Measurements from ENCODE around the gene GRB2. TPM values are rescaled to one million over a fixed set of nuclear protein-coding genes. Genes with fewer than 3 reads are reported as not detected.

Gene GRB2
- total RNA-seq, 1 donor from 2014 or later = 102 TPM

DNA sequence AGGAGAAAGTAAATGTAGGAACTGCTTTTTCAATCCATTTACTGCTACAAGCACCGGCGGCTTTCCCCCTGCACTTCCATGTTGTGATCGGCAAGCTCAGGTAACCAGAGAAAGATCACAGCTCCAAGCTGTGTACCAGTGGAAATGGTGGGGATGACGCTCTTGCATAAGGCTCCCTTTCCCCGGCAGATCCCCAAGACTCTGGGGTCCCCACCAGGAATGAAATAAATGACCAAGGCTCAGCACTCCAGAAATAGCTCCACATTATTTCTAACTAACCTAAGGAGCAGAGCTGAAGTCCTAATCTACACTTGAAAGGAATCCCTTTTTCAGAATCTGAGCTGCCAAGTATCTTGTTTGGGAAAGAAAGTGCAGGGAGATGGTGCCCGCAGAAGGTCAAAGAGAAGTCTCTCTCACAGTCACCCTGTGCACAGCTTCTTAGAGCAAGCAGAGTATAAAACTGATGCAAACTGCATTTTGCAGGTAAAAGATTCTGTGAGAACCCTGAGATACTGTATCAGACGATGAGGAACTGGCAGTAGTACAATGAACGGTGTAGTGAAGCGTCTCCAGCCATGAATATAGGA is 11.1 kb downstream of the GRB2 start:
- no peak for FAIRE-seq

DNA sequence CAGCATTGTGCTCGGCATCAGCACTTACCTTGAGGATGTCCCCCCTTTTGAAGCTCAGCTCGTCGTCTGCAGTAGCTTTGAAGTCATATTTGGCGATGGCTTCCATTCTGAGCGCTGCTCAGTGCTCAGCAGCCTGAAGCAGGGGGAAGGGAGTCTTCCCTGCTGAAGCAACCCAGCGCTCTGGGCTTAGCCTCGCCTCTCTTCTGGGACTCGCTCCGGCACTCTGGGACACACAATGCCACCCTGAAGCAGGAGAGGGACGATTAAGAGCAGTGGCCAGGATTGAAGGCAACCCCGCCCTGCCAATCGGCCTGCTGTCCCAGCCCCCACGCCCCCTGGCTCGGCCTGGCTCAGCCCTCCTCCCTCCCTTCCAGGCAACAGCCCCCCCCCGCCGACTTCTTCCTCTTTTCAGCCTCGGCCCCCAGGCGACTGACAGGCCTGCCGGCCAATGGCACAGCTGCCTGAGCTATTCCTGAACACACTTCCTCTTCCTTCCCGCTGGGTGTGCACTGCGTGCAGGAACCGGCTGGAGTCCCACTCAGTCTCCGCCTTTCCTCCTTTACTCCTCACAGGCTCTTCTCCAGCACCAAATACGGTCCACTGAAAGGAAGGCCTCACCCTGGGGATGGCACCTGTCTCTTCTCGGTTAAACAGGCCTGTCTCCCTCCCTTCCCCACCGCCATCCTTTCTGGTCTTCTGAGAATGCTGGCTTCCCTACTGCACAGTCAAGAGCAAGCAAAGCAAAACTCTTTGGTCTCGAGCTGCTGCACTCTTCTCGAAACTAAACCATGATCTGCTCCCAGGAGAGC is 11.8 kb downstream of the GRB2 start:
- TF ChIP-seq, protein P1, sequence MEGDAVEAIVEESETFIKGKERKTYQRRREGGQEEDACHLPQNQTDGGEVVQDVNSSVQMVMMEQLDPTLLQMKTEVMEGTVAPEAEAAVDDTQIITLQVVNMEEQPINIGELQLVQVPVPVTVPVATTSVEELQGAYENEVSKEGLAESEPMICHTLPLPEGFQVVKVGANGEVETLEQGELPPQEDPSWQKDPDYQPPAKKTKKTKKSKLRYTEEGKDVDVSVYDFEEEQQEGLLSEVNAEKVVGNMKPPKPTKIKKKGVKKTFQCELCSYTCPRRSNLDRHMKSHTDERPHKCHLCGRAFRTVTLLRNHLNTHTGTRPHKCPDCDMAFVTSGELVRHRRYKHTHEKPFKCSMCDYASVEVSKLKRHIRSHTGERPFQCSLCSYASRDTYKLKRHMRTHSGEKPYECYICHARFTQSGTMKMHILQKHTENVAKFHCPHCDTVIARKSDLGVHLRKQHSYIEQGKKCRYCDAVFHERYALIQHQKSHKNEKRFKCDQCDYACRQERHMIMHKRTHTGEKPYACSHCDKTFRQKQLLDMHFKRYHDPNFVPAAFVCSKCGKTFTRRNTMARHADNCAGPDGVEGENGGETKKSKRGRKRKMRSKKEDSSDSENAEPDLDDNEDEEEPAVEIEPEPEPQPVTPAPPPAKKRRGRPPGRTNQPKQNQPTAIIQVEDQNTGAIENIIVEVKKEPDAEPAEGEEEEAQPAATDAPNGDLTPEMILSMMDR (IDR thresholded peaks at IDR 0.05; ENCODE audit: insufficient read depth, low read length, severe bottlenecking) = no peak
- DNase-seq (ENCODE audit: low read depth) (peak; percentile 94), FAIRE-seq (no peak)

More for the DNA sequence above, 11.1 kb downstream of the GRB2 start:
- TF ChIP-seq, protein P1 (IDR thresholded peaks at IDR 0.05; ENCODE audit: insufficient read depth, low read length, severe bottlenecking) = no peak
- Histone ChIP-seq H3K4me3 (ENCODE audit: low read depth, low read length) (peak overlapping the region; percentile 51), H3K27me3 (ENCODE audit: control insufficient read depth, insufficient read depth, low read length) (no peaks in the 10 kb centered on the region), H3K36me3 (ENCODE audit: control insufficient read depth, insufficient read depth, low read length) (no peaks in the 10 kb centered on the region)
- no peak for DNase-seq (ENCODE audit: low read depth)

DNA sequence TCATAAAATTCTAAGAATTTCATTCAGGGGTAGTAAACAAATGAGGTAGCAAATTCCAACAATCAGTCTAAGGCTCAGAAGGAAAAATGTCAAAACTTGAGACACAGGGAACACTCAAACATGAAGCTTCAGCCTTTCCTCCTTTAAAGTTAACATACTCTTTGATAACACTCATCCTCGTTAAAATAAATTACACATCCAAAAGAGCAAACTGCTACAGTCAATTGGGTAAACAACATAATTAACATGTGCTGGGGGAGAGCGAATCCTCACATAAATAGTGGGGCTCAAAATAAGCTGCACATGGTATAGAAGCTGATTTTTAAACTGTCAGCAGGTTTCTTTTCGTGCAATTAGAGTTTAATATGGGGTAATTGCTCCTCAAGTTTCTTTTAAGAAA is 12.9 kb downstream of the GRB2 start:
- Histone ChIP-seq H3K36me3 (ENCODE audit: control insufficient read depth, insufficient read depth, low read length) (no peaks in the 10 kb centered on the region), H3K27me3 (ENCODE audit: control insufficient read depth, insufficient read depth, low read length) (no peaks in the 10 kb centered on the region), H3K4me3 (ENCODE audit: low read depth, low read length) (peak overlapping the region; percentile 13)
- no peak for FAIRE-seq
- no peak for DNase-seq (ENCODE audit: low read depth)
- TF ChIP-seq, protein P1 (IDR thresholded peaks at IDR 0.05; ENCODE audit: insufficient read depth, low read length, severe bottlenecking) = no peak

More for the DNA sequence above, 11.8 kb downstream of the GRB2 start:
- H3K27me3 ChIP-seq (ENCODE audit: control insufficient read depth, insufficient read depth, low read length) = no peaks in the 10 kb centered on the region
- H3K4me3 ChIP-seq (ENCODE audit: low read depth, low read length) = peak overlapping the region; percentile 51
- H3K36me3 ChIP-seq (ENCODE audit: control insufficient read depth, insufficient read depth, low read length) = no peaks in the 10 kb centered on the region

DNA sequence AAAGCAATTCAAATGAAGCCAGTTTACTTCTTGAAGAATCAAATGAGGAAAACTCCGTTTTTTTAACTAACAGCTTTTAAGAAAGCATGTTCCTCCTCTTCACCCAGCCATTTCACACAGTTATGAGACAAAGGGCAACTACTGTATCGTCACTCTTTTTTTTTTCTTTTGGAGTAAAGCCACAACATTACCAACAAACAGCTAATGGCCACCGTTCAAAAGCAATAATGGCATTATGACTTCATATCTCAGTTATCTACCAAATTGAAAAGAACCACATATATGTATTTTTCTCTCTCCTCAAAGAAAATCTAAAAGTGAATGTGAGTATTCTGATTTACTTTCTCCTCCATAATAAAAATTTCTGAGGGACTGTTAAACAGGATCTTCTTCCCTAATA is 14.5 kb downstream of the GRB2 start:
- Histone ChIP-seq H3K27me3 (ENCODE audit: control insufficient read depth, insufficient read depth, low read length) (no peaks in the 10 kb centered on the region), H3K36me3 (ENCODE audit: control insufficient read depth, insufficient read depth, low read length) (peaks cover 1% of the 10 kb centered on the region), H3K4me3 (ENCODE audit: low read depth, low read length) (no peak overlapping the region)
- no peak for FAIRE-seq
- DNase-seq (ENCODE audit: low read depth) = no peak
- TF ChIP-seq, protein P1 (IDR thresholded peaks at IDR 0.05; ENCODE audit: insufficient read depth, low read length, severe bottlenecking) = no peak

DNA sequence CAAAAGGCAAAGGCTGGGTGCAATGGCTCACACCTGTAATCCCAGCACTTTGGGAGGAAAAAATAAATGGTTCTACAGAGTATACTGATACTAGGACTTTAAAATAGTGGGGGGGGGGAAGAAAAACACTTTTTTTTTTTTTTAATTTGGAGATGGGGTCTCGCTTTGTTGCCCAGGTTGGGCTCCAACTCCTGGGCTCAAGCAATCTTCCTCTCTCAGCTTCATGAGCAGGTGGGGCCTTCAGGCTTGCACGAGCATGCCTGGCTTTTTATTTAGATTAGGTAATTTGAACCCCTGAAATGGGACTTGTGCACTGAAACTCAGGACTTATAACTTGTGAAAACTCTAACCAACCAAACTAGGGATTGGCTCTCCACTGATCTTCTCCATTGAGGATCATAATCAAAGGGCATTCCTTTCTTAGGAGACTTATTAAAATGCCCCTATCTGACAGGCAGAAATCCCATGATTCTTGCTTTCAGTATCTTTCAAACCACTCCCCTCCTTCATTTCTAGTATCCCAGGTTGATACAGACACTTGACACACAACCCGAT is 16.9 kb downstream of the GRB2 start:
- TF ChIP-seq, protein P1 (IDR thresholded peaks at IDR 0.05; ENCODE audit: insufficient read depth, low read length, severe bottlenecking) = no peak
- H3K36me3 ChIP-seq (ENCODE audit: control insufficient read depth, insufficient read depth, low read length) = peaks cover 1% of the 10 kb centered on the region
- H3K27me3 ChIP-seq (ENCODE audit: control insufficient read depth, insufficient read depth, low read length) = no peaks in the 10 kb centered on the region
- DNase-seq (ENCODE audit: low read depth) = no peak
- FAIRE-seq = no peak
- no peak overlapping the region for H3K4me3 ChIP-seq (ENCODE audit: low read depth, low read length)

Measured in bronchial epithelial cell (primary cell).